GM12864 (cell line): Measurements from ENCODE around the gene TRABD.
"Not testable (repeated sequence)": the region's sequence is repeated elsewhere in the genome, so short reads cannot be mapped to it uniquely, and the experiment has no call there.

Experiments used
- DNase-seq: peaks from one replicate; pipeline ENCODE4 v3.0.0-alpha.2; 2011; ENCODE audit warnings: low read depth
- H3K4me3 ChIP-seq: 2 replicates; pipeline ENCODE4 v1.5.1; 2011; ENCODE audit warnings: mild to moderate bottlenecking, low read depth, low read length, control low read depth
- TF ChIP-seq, protein P1 (sequence below): IDR thresholded peaks from 2 replicates; pipeline ENCODE4 v1.5.1; 2011; ENCODE audit warnings: low read depth, mild to moderate bottlenecking, moderate library complexity, low read length, control low read depth, inconsistent platforms; ENCODE audit errors: missing control alignments

TRABD gene

DNA sequence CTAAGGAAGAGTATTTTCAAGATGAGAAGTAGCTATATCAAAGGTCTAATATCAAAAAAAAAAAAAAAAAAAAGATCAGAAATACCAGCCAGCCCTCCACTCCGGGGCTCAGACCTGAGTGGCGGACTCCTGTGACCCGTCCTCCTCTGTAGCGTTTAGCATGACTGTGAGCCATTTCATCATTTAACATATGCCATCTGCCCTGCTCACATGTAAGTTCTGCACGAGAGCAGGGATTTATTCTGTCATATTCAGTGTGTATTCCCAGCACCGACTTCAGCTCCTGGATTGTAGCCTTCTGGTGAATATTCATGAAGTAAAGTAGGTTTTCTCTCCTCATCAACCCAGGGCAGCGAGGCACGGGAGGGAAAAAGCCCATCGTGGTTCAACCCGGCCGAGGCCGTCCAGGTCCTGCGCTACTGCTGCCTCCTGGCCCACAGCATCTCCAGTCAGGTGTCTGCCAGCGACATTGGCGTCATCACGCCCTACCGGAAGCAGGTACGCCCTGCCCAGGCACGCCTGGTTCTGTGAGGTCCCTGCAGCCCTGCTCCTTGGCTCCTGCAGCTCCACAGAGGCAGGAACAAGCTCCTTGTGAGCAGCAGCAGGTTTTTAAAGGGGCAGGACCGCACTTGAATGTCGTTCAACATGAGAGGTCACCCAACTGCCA lies 27.9 kb upstream of the TRABD start:
- TF ChIP-seq, protein P1, sequence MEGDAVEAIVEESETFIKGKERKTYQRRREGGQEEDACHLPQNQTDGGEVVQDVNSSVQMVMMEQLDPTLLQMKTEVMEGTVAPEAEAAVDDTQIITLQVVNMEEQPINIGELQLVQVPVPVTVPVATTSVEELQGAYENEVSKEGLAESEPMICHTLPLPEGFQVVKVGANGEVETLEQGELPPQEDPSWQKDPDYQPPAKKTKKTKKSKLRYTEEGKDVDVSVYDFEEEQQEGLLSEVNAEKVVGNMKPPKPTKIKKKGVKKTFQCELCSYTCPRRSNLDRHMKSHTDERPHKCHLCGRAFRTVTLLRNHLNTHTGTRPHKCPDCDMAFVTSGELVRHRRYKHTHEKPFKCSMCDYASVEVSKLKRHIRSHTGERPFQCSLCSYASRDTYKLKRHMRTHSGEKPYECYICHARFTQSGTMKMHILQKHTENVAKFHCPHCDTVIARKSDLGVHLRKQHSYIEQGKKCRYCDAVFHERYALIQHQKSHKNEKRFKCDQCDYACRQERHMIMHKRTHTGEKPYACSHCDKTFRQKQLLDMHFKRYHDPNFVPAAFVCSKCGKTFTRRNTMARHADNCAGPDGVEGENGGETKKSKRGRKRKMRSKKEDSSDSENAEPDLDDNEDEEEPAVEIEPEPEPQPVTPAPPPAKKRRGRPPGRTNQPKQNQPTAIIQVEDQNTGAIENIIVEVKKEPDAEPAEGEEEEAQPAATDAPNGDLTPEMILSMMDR, result no peak
- no peak for DNase-seq

DNA sequence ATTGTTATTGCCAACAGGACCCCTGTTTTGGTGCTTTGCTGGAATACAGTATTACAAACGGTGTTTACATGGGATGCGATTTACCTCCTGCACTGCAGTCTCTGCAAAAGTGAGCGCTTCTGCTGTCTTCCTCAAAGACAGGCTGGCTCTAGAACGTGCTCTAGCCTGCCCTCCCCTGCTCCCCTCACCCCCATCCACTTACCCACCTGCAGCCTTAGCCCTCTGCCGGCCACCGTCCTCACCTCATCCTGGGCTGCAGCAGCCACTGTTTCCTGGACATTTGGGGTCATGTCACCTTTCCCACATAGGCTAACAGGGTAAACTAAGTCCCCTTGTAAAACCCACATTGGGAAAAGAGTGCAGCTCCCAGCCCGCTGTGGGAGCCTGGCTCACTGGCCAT lies 24.8 kb upstream of the TRABD start:
- no peak overlapping the region for H3K4me3 ChIP-seq
- TF ChIP-seq, protein P1, result no peak
- no peak for DNase-seq

More for the DNA sequence above, 27.9 kb upstream of the TRABD start:
- no peak overlapping the region for H3K4me3 ChIP-seq

DNA sequence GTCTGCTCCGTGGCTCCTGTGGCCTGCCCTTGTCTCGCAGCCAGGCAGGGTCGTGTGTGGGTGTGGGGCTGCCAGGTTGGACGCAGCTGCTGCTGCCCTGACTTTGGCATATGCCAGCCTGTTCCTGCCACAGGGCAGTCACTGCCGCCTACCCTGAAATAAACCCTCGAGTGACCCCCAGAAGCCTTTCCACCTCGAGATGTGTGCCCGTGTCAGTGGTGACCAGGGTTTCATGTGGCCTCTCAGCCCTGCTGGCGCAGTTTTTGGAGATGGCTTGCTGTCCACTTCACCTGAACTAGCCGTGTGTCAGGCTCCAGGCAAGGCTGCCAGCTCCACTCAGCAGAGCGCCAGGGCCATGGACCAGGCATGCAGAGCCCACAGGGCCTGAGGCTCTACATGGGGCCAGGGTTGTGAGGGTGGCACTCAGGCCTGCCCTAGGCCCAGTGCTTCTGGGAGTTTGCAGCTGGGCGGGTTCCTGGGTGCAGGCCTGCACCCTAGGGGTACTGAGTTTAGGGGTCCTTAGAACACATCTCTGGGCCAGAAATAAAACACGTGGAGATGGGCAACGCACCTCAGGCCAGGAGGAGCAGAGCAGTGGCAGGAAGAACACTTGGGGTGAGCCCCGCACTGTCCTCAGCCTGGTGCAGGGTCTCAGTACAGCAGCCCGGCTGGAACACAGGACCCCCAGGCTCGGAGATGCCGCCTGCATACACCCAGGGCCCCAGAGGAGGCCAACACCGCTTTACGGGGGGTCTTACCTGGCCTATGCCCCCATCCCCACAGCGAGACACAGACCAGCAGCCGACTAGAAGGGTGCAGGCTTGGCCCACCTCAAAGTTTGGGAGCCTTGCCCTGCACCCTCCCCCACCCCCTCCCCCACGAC lies 24.0 kb upstream of the TRABD start:
- TF ChIP-seq, protein P1, result no peak
- H3K4me3 ChIP-seq, result no peak overlapping the region
- no peak for DNase-seq

GRCh38 chr22:50162391-50162956 lies 23.2 kb upstream of the TRABD start:
- TF ChIP-seq, protein P1, result no peak
- H3K4me3 ChIP-seq, result no peak overlapping the region
- no peak for DNase-seq

DNA sequence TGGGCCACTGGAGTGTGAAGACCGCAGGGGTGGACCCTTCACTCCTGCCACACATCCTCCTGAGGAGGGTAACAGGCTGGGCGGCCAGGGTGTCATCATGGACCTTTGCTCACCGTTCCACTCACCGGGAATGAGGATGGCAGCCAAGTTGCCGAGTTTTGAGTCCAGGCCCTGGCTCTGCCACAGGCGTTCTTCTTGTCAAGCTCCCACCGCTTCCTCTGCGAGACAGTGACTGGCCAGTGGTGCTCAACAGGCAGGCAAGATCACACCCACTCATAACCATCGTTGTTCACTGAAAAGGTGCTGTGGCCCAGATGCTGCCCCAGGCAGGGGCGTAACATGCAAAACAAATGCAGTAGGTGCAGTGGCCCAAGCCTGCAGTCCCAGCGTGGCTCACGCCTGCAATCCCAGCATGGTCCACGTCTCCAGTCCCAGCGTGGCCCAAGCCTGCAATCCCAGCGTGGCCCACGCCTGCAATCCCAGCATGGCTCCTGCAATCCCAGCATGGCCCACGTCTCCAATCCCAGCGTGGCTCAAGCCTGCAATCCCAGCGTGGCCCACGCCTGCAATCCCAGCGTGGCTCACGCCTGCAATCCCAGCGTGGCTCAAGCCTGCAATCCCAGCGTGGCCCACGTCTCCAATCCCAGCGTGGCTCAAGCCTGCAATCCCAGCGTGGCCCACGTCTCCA lies 20.1 kb upstream of the TRABD start:
- no peak overlapping the region for H3K4me3 ChIP-seq
- TF ChIP-seq, protein P1, result no peak
- no peak for DNase-seq

GRCh38 chr22:50167689-50168489 lies 17.8 kb upstream of the TRABD start:
- no peak overlapping the region for H3K4me3 ChIP-seq
- no peak for DNase-seq
- TF ChIP-seq, protein P1, result no peak

DNA sequence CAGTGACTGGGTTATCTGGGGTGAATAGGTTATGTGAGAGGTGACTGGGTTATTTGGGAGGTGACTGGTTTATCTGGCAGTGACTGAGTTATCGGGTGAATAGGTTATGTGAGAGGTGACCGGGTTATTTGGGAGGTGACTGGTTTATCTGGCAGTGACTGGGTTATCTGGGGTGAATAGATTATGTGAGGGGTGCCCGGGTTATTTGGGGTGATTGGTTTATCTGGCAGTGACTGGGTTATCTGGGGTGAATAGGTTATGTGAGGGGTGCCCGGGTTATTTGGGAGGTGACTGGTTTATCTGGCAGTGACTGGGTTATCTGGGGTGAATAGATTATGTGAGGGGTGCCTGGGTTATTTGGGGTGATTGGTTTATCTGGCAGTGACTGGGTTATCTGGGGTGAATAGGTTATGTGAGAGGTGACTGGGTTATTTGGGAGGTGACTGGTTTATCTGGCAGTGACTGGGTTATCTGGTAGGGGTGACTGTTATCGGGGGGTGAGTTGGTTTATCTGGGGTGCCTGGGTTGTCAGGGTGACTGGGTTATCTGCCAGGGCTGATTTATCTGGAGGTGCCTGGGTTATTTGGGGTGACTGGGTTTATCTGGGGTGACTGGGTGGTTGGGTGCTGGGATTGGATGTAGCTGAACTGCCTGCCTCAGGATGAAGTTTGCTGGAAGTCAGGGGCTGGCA lies 17.1 kb upstream of the TRABD start:
- not testable (repeated sequence) for H3K4me3 ChIP-seq, DNase-seq
